GM23248 (cell line): ENCODE measurements around the gene IL18. TPM values are rescaled to one million over a fixed set of nuclear protein-coding genes. Genes with fewer than 3 reads are reported as not detected.
A peak's percentile ranks its signal among the peaks of the same experiment; 100 is the strongest.
"Not testable (repeated sequence)": the region's sequence is repeated elsewhere in the genome, so short reads cannot be mapped to it uniquely, and the experiment has no call there.

Experiments
- DNase-seq: peaks from one replicate; pipeline ENCODE4 v3.0.0-alpha.2; 2015
- H2AFZ ChIP-seq: fragments of 200-600 bp; sonication (generic); 2 replicates; pipeline ENCODE4 v1.6.1; 2016; ENCODE audit warnings: antibody characterized with exemption
- H3F3A ChIP-seq: fragments of 200-600 bp; sonication (generic); 2 replicates; pipeline ENCODE4 v1.6.1; 2016; ENCODE audit warnings: mild to moderate bottlenecking, antibody characterized with exemption, mixed run types; ENCODE audit not compliant: insufficient read depth
- H3K27ac ChIP-seq: fragments of 200-600 bp; sonication (generic); 2 replicates; pipeline ENCODE4 v1.5.1; 2016; ENCODE audit warnings: mild to moderate bottlenecking
- H3K27me3 ChIP-seq: fragments of 200-600 bp; sonication (generic); replicated peaks from 2 replicates; pipeline ENCODE4 v1.6.1; 2016; ENCODE audit warnings: mild to moderate bottlenecking; ENCODE audit not compliant: insufficient read depth
- H3K36me3 ChIP-seq: fragments of 200-600 bp; sonication (generic); 2 replicates; pipeline ENCODE4 v1.6.1; 2016; ENCODE audit warnings: low read depth, mild to moderate bottlenecking
- H3K4me1 ChIP-seq: fragments of 200-600 bp; sonication (generic); 2 replicates; pipeline ENCODE4 v1.6.1; 2016; ENCODE audit warnings: mild to moderate bottlenecking; ENCODE audit not compliant: insufficient read depth
- H3K4me2 ChIP-seq: fragments of 200-600 bp; sonication (generic); one replicate; pipeline ENCODE4 v1.6.1; 2016; ENCODE audit warnings: mild to moderate bottlenecking; ENCODE audit not compliant: unreplicated experiment
- H3K4me3 ChIP-seq: fragments of 200-600 bp; sonication (generic); 2 replicates; pipeline ENCODE4 v1.5.1; 2016; ENCODE audit warnings: mild to moderate bottlenecking
- H3K79me2 ChIP-seq: fragments of 200-600 bp; sonication (generic); 2 replicates; pipeline ENCODE4 v1.6.1; 2016; ENCODE audit warnings: mild to moderate bottlenecking; ENCODE audit not compliant: insufficient read depth
- H3K9ac ChIP-seq: fragments of 200-600 bp; sonication (generic); 2 replicates; pipeline ENCODE4 v1.6.1; 2016; ENCODE audit warnings: mild to moderate bottlenecking
- H3K9me2 ChIP-seq: fragments of 200-600 bp; sonication (generic); 2 replicates; pipeline ENCODE4 v1.6.1; 2016; ENCODE audit warnings: mixed run types, mild to moderate bottlenecking, moderate library complexity; ENCODE audit not compliant: insufficient read depth
- H3K9me3 ChIP-seq: fragments of 200-600 bp; sonication (generic); one replicate; pipeline ENCODE4 v1.6.1; 2017; ENCODE audit warnings: low read depth
- H4K20me1 ChIP-seq: fragments of 200-600 bp; sonication (generic); 2 replicates; pipeline ENCODE4 v1.6.0; 2016; ENCODE audit not compliant: insufficient read depth
- EZH2 ChIP-seq: fragments of 200-600 bp; sonication (generic); IDR thresholded peaks from 2 replicates; pipeline ENCODE4 v1.6.1; 2018; ENCODE audit warnings: antibody characterized with exemption, mild to moderate bottlenecking; ENCODE audit not compliant: insufficient read depth, poor library complexity, severe bottlenecking
- EZH2phosphoT487 ChIP-seq: fragments of 200-600 bp; sonication (generic); IDR thresholded peaks from 2 replicates; pipeline ENCODE4 v1.6.1; 2018; ENCODE audit warnings: antibody characterized with exemption, moderate library complexity, mild to moderate bottlenecking, low read depth; ENCODE audit not compliant: insufficient read depth
- WGBS, 2 experiments: methylation state at CpG; one replicate each; pipeline ENCODE4 v1.1.6; 2015 to 2017; ENCODE audit warnings: low lambda C conversion rate in 2 of 2, low coverage in 1 of 2; ENCODE audit errors: missing lambda C conversion rate in 2 of 2; 5-methylcytosine and 5-hydroxymethylcytosine counted together
- in situ Hi-C: fragments of 300-500 bp; cut with MboI; formaldehyde crosslinking; loops from 2 replicates; pipeline ENCODE4 v1.15.0; 2020
- polyA plus RNA-seq: library from polyadenylated mRNA; unstranded; fragments of >200 nt; fragmentation: Nextera tagmentation; extraction: Ambion mirVana; gene quantifications from 2 replicates; pipeline ENCODE4 v1.2.1, GENCODE V29; 2016
- total RNA-seq: library from RNA; depleted of rRNA; stranded (reverse); fragments of >200 nt; shearing (Covaris generic); gene quantifications from 2 replicates; pipeline ENCODE4 v1.2.3, GENCODE V29; 2014

The IL18 gene
- total and polyA plus RNA-seq, 2 experiments from 2014 or later: 51.9 to 62.9 TPM

DNA sequence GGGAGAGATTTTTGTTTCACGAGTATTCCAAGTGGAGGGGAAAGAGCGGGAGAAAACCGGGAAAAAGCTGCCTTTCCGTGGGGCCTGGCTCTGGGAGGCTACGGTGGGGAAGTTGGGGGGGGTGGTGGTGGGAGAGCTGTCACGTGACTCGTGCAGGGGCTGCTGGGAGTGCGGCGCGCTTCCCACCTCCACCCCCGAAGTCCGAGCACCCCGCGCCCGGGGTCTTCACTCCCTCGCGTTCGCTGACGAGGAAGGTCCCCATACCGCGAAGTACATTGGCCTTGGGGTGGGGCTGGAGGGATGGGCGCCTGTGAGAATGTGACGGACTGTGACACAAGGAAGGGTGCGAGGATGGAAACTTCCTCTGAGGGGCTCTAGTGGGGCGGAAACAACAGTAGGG is 3.3 kb upstream of the IL18 start, which contains the start of gene TEX12:
Gene TEX12 (plus strand): TSS at position 228 of the 400 bp plus-strand sequence. CDS start 1,897 bp downstream, outside the sequence.
- Histone ChIP-seq H3K4me1 (peaks cover 43% of the 10 kb centered on the region), H3F3A (peaks cover 35% of the 10 kb centered on the region; the same call in 1 of the 2 replicates), H3K4me2 (peak within 1 kb of the TSS; percentile 60), H3K9ac (peak within 1 kb of the TSS; percentile 43), H3K36me3 (no peaks in the 10 kb centered on the region), H2AFZ (peak within 1 kb of the TSS; percentile 83), H4K20me1 (no peaks in the 10 kb centered on the region), H3K27ac (peak within 1 kb of the TSS; percentile 51), H3K27me3 (no peaks in the 10 kb centered on the region), H3K79me2 (peaks cover 17% of the 10 kb centered on the region), H3K4me3 (peak within 1 kb of the TSS; percentile 23; the same call in 1 of the 2 replicates), H3K9me2 (no peaks in the 10 kb centered on the region), H3K9me3 (no peaks in the 10 kb centered on the region)
- WGBS, 2 experiments: 58 to 65% methylated on average over 12 to 25 of the region's 25 CpGs
- in situ Hi-C loops: no loop called here
- TF ChIP-seq EZH2phosphoT487: no peak
- no peak for TF ChIP-seq EZH2
- no peak for DNase-seq

DNA sequence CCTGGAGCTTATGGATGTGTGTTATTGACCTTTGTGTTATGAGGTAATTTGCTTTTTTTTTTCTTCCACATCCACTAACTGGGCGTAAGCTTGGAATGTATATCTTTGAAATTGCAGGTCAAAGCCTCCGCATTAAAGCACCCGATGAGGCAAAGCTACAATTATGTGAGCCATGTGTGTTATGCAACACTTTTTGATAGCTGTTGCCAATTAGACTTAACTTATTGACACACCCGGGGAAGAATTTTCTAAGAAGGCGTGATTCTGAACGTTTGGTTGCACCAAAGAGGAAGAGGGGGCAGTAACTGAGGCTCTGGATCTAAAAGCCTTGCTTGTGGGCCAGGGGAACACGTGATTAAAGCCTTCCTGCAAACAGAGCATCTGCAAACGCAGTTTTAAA is 2.7 kb upstream of the IL18 start:
- WGBS, 2 experiments: 2 to 4% methylated on average over 8 of the region's 8 CpGs
- Histone ChIP-seq H3K36me3 (no peaks in the 10 kb centered on the region), H3K4me1 (peaks cover 41% of the 10 kb centered on the region), H3K9me3 (no peaks in the 10 kb centered on the region), H3K4me2 (peak overlapping the region; percentile 60), H4K20me1 (no peaks in the 10 kb centered on the region), H3F3A (peaks cover 35% of the 10 kb centered on the region; the same call in 1 of the 2 replicates), H3K79me2 (peaks cover 23% of the 10 kb centered on the region), H3K9me2 (no peaks in the 10 kb centered on the region), H3K4me3 (peak overlapping the region; percentile 23; the same call in 1 of the 2 replicates), H3K9ac (peak overlapping the region; percentile 43), H2AFZ (peak overlapping the region; percentile 83), H3K27me3 (no peaks in the 10 kb centered on the region), H3K27ac (peak overlapping the region; percentile 51)
- peak; percentile 86 for DNase-seq
- in situ Hi-C loops: no loop called here
- TF ChIP-seq EZH2: no peak
- TF ChIP-seq EZH2phosphoT487: no peak

DNA sequence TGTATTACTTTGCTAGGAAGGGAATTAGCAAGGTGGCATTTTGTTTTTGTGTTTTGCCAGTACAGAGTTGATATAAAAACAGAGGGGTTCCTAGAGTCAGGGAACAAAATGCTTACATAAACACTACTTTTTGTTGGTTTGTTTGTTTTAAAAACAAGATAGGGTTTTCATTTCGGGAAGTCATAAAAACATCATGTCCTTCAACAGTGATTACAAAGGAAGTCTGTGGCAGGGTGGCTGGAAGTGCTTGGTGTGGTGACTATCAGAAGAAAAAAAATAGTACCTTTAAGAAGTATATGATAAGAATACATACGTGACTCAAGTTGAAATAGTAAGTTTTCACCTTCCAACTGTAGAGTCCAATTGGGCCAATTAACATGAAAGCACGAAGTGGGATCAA is 1.2 kb upstream of the IL18 start:
- in situ Hi-C loops: no loop called here
- H4K20me1 ChIP-seq: no peaks in the 10 kb centered on the region
- peaks cover 54% of the 10 kb centered on the region for H3K4me1 ChIP-seq
- no peaks in the 10 kb centered on the region for H3K9me2 ChIP-seq
- no peak overlapping the region for H2AFZ ChIP-seq
- H3K9ac ChIP-seq: no peak overlapping the region
- H3F3A ChIP-seq: peaks cover 35% of the 10 kb centered on the region; the same call in 1 of the 2 replicates
- WGBS, 2 experiments: 82 to 95% methylated on average over 3 of the region's 3 CpGs
- H3K4me3 ChIP-seq: no peak overlapping the region
- no peaks in the 10 kb centered on the region for H3K27me3 ChIP-seq
- H3K4me2 ChIP-seq: no peak overlapping the region
- peaks cover 38% of the 10 kb centered on the region for H3K79me2 ChIP-seq
- DNase-seq: no peak
- no peak overlapping the region for H3K27ac ChIP-seq
- H3K9me3 ChIP-seq: no peaks in the 10 kb centered on the region
- TF ChIP-seq EZH2phosphoT487 (no peak), EZH2 (no peak)
- no peaks in the 10 kb centered on the region for H3K36me3 ChIP-seq

DNA sequence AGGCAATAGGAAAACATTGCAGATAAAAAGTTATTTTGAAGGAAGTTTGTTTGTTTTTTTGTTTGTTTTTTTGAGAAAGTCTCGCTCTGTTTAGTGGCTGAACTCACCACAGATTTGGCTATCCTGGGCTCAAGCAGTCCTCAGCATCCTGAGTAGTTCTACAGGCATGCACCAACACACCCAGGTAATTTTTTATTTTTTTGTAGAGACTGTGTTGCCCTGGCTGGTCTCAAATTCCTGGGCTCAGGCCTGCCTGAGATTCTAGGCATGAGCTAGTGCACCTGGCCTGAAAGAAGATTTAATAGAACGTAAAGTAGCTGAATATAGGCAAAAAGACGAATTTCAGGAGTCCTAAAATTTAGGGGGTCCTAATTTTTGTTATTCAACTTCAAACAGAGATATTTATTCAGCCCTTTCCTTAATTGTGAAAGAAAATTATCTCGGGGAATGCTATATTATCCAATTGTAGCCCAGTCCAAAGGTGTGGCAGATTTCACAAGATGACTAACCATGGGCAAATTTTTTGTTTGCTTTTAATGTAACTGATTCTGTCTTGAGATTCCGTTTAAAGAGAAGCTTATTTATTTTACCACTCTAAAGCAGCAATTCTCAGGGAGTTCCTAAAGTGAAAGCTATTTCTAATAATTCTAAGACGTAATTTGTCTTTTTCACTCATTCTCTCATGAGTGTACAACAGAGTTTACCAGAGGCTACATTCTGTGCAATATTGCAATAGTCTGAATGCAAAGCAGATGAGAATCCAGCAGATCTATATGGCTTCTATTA is 940 bp downstream of the IL18 start:
- peak overlapping the region; percentile 87 for H3K4me2 ChIP-seq
- no peaks in the 10 kb centered on the region for H4K20me1 ChIP-seq
- H3K9me3 ChIP-seq: no peaks in the 10 kb centered on the region
- peak overlapping the region; percentile 86 for H2AFZ ChIP-seq
- WGBS, 2 experiments: 40 to 42% methylated on average over 6 of the region's 6 CpGs
- in situ Hi-C loops: no loop called here
- TF ChIP-seq EZH2 (no peak), EZH2phosphoT487 (no peak)
- H3K4me3 ChIP-seq: peak overlapping the region; percentile 80
- no peaks in the 10 kb centered on the region for H3K9me2 ChIP-seq
- H3K36me3 ChIP-seq: no peaks in the 10 kb centered on the region
- H3K27ac ChIP-seq: peak overlapping the region; percentile 49
- peaks cover 52% of the 10 kb centered on the region for H3F3A ChIP-seq
- H3K9ac ChIP-seq: peak overlapping the region; percentile 62
- peaks cover 50% of the 10 kb centered on the region for H3K79me2 ChIP-seq
- H3K4me1 ChIP-seq: peaks cover 74% of the 10 kb centered on the region
- no peaks in the 10 kb centered on the region for H3K27me3 ChIP-seq
- peak; percentile 58 for DNase-seq

DNA sequence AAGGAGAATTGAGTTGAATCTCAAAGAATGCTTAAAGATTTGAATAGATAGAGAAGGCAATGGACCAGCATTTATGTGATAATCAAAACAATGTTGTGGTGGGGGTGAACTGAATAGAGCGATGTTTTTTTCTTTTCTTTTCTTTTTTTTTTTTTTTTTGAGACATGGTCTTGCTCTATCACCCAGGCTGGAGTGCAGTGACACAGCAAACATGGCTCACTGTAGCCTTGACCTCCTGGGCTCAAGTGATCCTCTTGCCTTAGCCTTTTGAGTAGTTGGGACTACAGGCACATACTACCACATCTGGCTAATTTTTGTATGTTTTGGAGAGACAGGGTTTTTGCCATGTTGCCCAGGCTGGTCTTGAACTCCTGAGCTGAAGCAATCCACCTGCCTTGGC is 1.7 kb downstream of the IL18 start:
- H3K27ac ChIP-seq, DNase-seq, H3K9ac ChIP-seq, H4K20me1 ChIP-seq, in situ Hi-C loops, H3K9me3 ChIP-seq, H2AFZ ChIP-seq, H3K27me3 ChIP-seq, H3K36me3 ChIP-seq, H3K9me2 ChIP-seq: not testable (repeated sequence)
- H3K4me1 ChIP-seq: peaks cover 77% of the 10 kb centered on the region
- WGBS, 2 experiments: 100% methylated on average over 1 of the region's 1 CpG
- peaks cover 58% of the 10 kb centered on the region for H3F3A ChIP-seq
- H3K4me2 ChIP-seq: peak overlapping the region; percentile 87
- H3K4me3 ChIP-seq: peak overlapping the region; percentile 80
- peaks cover 50% of the 10 kb centered on the region for H3K79me2 ChIP-seq
